ENCODE results near the gene EHBP1. TPM values are rescaled to one million over a fixed set of nuclear protein-coding genes. Genes with fewer than 3 reads are reported as not detected.

Gene EHBP1
- total RNA-seq, 1 donor from 2014 or later, result 19.4 TPM

DNA sequence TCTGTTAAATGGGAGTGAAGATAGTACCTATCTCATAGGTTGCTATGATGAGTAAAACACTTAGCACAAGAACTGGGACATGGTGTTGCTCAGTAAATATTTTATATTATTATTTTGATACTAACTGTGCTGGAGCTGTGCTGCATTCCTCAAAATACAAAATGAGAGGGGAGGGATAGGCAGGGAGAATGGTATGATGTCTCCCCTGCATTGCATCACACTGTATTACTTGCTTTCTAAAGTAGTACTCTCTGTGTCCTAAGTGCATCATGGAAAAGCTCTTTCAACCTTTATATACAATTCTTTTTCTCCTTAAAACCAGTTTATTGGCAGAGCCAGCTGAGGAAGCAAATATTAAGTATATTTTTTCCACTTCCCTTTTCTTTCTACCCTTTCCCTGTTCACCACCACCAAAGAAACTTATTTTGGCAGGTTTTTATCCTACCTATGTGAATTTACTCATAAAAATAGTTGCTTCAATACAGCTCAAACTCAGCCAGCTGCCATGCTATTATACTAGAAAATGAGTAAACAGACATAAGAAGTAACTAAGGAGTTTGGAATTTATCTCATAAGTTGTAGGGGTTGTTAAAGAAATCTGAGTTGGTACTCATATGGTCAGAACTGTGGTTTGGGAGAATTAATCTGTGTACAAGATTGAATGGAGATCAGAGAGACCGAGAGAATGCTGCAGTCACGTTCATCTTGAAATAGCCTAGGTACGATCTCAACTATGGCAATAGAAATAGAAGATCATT is 60.3 kb downstream of the EHBP1 start:
- no peak for DNase-seq (ENCODE audit: low spot score)

DNA sequence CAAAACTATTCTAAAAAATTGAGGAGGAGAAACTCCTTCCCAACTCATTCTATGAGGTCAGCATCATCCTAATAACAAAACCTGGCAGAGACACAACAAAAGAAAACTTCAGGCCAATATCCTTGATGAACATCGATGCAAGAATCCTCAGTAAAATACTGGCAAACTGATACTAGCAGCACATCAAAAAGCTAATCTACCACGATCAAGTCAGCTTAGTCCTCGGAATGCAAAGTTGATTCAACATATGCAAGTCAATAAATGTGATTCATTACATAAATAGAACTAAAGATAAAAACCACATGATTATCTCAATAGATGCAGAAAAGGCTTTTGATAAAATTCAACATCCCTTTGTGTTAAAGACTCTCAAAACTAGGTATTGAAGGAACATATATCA is 63.1 kb downstream of the EHBP1 start:
- intact Hi-C loops (cut with DNase I), result no loop called here
- DNase-seq (ENCODE audit: low spot score), result no peak

More for the DNA sequence above, 60.3 kb downstream of the EHBP1 start:
- intact Hi-C loops (cut with DNase I), result no loop called here

DNA sequence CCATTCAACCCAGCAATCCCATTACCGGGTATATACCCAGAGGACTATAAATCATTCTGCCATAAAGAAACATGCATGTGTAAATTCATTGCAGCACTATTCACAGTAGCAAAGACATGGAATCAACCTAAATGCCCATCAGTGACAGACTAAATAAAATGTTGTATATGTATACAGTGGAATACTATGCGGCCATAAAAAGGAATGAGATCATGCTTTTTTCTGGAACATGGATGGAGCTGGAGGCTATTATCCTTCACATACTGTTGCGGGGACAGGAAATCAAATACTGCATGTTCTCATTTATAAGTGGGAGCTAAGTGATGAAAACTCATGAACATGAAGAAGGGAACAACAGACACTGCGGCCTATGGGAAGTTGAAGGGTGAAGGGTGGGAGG is 65.1 kb downstream of the EHBP1 start:
- intact Hi-C loops (cut with DNase I), result loop anchor here (10.0 kb wide), 2 partner anchors 786 to 856 kb away; no protein-coding TSS in a partner anchor
- no peak for DNase-seq (ENCODE audit: low spot score)

DNA sequence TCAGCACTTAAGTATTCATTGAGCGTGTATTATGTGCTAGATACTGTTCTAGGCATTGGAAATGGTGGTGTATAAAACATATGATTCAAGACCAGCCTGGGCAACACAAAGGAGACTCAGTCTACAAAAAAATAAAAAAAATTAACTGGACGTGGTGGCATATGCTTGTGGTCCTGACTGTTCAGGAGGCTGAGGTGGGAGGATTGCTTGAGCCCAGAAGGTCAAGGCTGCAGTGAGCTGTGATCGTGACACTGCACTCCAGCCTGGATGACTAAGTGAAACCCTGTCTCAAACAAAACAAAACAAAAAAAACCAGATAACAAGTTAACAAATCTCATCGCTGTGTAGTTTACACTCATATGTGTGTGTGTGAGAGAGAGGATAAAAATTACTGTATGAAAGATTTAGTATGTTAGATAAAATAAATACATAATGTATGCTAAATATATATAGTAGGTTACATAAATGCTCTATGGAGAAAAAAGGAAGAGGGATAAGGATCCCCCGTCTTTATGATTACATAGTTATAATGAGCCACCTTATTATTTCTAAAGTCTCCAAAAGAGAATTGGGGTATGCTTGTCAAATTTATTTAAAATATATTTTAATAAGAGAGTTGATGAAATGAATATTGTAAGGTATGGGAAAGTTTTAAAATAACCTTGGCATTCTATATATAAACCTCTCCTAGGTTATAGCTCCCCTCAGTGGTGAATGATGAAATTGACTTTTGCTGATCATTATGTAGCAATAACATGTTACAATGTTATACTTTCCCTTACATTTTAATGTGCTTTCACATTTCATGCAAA is 69.2 kb downstream of the EHBP1 start:
- DNase-seq (ENCODE audit: low spot score), result no peak
- intact Hi-C loops (cut with DNase I), result loop anchor here (1.0 to 10.0 kb wide), 3 partner anchors 317 to 860 kb away; no protein-coding TSS in a partner anchor

DNA sequence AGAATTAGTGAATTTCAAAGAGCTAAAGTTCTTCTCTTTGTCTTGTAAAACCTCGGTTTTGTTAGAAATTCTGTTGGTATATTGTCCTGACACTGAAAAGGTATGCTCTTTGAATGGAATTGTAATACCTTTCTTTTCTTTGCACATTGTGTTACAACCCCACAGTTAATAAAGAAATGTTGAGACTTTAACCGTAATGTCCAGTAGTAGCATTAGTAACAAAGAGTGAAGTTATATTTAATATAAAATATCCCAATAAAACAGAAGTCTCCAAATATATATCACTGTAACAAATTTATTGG is 69.8 kb downstream of the EHBP1 start:
- intact Hi-C loops (cut with DNase I), result loop anchor here (1.0 to 10.0 kb wide), 3 partner anchors 318 to 861 kb away; no protein-coding TSS in a partner anchor
- no peak for DNase-seq (ENCODE audit: low spot score)

DNA sequence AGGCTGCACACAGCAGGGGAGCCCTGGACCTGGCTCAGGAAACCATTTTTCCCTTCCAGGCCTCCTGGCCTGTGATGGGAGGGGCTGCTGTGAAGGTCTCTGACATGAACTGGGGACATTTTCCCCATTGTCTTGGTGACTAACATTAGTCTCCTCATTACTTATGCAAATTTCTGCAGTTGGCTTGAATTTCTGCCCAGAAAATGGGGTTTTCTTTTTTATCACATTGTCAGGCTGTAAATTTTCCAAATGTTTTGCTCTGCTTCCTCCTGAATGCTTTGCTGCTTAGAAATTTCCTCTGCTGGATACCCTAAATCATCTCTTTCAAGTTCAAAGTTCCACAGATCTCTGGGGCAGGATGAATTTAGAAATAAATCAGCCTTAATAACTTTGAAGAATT is 78.2 kb downstream of the EHBP1 start:
- intact Hi-C loops (cut with DNase I), result no loop called here
- DNase-seq (ENCODE audit: low spot score), result no peak

DNA sequence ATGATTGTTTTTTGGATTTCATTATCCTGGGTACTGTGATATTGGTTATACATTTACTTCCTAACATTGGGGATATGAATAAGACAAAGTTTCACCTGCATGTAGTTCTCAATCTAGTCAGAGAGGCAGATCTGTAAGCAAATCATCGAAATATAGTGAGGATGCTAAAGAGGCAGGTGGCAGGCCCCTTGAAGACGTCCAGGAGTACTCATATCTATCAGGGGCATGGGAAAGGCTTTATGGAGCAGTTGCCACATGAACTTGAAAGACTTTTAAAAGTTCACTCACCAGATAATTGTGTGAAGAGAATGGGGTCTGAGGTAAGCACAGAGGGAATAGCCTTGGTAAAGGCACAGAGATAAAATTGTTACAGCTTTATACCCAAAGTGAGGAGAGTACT is 78.8 kb downstream of the EHBP1 start:
- no peak for DNase-seq (ENCODE audit: low spot score)
- intact Hi-C loops (cut with DNase I), result no loop called here

DNA sequence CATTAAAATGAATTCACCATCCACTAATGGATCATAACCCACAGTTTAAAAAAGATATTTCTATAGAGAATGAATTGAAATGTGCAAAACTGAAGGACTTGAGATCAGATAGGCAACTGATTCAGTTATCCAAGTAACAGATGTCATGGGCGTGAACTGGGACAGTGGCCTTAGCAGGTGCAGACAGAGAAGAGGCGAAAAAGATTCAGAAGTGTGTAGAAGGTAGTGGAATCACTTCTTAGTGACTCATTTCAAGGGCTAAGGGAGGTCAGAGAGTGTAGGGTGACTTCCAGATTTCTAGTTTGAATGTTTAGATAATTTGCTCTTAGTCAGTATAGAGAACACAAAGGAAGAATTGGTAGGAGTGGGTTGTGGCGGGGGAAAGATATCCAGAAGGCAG is 79.7 kb downstream of the EHBP1 start:
- no peak for DNase-seq (ENCODE audit: low spot score)
- intact Hi-C loops (cut with DNase I), result loop anchor here (5.0 kb wide), 2 partner anchors 237 to 702 kb away; no protein-coding TSS in a partner anchor

DNA sequence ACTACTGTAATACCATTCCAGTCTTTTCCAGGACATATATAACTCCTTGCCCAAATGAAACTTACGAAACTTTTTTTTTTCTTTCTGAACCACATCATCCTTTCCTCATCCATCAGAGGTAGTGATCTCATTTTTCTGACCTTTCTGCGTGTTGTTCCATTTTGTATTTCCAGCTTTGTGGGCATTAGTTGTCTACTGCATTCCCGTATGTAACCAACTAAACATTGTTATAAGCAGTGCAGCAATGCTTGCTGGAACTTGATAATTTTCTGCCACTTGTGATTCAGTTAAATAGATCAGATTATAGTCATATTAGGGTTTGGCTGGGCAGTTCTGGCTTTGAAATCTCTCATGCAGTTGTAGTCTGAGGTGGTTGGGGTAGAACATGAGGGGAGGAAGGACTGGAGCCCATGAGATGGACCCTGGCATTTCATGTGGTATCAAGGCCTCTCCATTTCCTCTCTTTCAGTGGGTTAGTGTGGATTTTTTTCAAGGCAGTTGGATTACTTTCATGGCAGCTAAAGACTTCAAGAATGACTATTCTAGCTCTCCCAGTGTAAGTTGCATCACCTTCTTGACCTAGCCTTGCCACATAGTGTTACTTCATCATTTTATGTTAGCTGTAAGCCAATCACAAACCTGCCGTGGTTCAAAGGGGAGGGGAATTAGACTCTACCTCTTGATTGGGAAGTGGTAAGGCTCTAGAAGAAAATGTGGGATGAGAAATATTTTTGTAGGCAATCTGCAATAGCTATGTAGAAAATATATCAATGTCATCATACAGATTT is 80.5 kb downstream of the EHBP1 start:
- intact Hi-C loops (cut with DNase I), result loop anchor here (5.0 kb wide), 2 partner anchors 236 to 701 kb away; no protein-coding TSS in a partner anchor

DNA sequence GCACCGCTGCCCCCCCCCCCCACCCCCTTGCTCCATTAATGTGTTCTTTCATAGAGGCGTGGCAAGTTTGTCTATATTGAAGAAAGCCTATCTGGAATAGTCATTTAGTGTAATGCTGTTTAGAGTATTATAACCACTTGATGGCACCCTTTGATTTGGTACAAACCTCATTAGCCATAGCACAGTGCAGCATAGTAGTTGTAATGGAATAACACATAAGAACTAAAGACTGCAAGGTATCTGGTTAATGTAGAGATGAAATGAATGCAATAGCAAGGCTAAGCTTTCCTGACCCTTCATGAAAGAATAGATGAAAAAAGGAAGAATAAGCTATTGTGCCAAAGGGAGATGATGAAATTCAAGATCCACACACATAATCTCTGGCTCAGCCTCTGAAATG is 81.9 kb downstream of the EHBP1 start:
- DNase-seq (ENCODE audit: low spot score), result no peak
- intact Hi-C loops (cut with DNase I), result loop anchor here (5.0 kb wide), 2 partner anchors 235 to 700 kb away; no protein-coding TSS in a partner anchor

More for the DNA sequence above, 80.5 kb downstream of the EHBP1 start:
- no peak for DNase-seq (ENCODE audit: low spot score)

DNA sequence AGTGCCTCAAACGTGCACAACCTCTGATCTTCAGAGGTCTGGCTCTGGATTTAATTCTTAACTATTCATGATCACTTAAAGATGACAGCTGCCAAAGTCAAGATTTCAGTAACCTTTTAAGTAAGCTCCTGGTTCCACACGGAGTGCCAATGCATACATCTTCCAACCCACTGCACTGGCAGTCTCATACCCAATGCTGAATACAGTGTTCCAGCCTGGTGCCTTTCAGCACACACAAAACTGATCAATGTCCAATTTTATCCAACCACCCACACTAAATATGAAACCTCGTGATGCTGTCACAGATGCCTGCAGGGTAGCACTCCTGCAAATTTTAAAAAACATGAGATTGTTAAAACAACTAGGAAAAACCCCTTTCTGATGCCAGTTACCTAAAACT is 84.0 kb downstream of the EHBP1 start:
- intact Hi-C loops (cut with DNase I), result loop anchor here (5.0 kb wide), 2 partner anchors 233 to 698 kb away; no protein-coding TSS in a partner anchor
- no peak for DNase-seq (ENCODE audit: low spot score)

DNA sequence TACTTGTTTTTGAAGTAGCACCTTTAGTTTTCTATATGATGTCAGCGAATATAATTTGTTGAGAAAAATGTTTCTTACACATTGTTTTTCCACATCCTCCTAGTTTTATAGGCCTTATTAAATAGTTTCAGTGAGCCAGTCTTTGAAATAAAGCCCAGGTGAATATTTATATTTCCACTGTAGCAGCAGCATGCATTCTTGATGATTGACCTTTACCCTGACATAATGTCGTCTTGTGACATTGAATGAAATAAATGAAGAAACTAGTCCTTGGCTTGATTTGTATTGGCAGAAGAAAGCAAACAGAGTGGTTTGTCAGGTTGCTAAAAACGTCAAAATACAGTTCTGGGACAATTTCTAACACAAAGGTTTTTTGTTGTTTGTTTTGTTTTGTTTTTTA is 84.4 kb downstream of the EHBP1 start:
- no peak for DNase-seq (ENCODE audit: low spot score)
- intact Hi-C loops (cut with DNase I), result loop anchor here (5.0 kb wide), 2 partner anchors 232 to 697 kb away; no protein-coding TSS in a partner anchor

DNA sequence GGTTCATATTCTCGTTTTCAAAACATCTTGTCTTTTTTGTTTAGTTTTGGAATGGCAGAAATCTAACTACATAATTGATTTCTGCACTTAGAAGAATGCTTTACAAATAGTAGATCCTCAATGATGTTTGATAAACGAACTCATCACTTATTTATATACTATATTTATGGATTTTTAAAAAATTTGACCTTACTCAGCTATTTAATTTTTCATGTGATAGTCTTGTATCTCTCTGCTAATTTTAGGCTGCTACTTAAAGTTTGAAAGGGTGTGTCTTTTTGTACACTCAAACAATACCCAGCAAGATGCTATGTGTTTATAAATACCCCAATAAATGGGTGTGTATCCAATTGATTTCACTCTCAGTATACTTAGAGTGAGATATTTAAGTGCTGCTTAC is 86.9 kb downstream of the EHBP1 start:
- intact Hi-C loops (cut with DNase I), result no loop called here
- DNase-seq (ENCODE audit: low spot score), result no peak

DNA sequence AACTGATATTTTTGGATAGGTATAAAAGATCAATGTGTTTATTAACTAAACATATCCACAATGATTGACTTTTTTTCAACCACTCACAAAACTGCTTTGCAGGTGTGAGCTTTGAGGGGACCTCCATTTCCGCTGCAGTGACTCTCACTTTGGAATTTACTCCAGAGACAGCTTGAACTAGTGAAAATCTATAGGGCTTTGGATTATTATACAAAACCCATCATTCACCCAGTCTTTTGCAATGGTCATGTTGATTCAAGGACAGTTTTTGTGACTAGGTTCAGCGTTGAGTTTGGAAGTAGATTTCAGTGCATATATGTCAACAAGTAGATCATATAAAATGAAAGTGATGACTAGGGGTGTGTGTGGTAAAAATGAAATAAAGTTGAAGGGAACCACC is 87.7 kb downstream of the EHBP1 start:
- intact Hi-C loops (cut with DNase I), result no loop called here
- DNase-seq (ENCODE audit: low spot score), result no peak

DNA sequence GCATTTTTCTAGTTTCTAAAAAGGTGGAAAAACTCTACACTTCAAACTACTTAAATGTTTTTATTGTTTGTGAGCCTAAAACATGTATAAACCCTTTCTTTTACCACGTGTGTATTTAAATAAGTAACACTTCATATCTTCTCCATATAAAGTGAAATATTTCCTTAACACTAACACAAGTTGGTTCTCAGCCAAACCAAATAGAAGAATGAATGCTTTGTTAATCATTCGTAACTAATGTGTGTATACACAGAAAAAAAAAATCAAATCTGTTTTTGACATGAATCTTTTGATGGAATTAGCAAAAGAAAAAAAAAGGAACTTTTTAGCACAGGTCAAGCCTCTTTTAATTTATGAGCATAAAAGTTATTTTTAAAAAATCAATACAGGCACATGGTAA is 89.3 kb downstream of the EHBP1 start:
- intact Hi-C loops (cut with DNase I), result no loop called here
- DNase-seq (ENCODE audit: low spot score), result no peak

DNA sequence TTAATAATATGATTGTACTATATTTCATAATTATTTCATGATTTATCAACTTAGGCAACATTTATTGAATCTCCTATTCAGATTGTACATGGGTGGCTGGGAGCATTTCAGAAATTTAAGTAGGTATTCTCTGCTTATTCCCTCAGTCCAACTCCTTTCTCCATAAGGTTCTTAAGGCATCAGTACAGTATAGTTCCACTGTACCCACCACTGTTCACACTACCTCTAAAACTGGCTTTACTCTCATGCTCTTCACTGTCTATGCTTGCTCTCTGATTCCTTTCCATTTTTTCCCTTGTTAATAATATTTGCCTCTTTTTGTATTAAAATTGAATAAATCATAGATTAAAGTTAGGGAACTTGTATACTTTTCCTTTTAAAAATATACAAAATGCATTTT is 89.8 kb downstream of the EHBP1 start:
- no peak for DNase-seq (ENCODE audit: low spot score)
- intact Hi-C loops (cut with DNase I), result no loop called here

DNA sequence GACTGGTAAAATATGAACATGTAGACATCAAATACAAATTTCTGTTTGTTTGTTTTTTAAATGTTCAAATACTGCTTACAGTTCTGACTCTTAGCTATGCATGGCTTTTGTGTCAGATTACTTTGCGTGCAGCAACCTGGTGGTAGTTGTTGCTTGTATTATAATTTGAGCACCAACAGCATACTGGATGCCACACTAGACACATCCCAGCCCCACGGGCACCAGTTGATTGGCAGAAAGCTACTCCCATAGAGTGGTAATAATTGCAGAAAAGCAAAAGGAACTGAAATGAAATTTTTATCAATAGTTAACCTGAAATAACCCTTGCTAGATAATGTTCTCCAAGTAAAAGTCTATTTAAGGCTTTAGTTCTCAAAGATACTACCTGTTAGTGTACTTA is 91.6 kb downstream of the EHBP1 start:
- intact Hi-C loops (cut with DNase I), result no loop called here
- no peak for DNase-seq (ENCODE audit: low spot score)

DNA sequence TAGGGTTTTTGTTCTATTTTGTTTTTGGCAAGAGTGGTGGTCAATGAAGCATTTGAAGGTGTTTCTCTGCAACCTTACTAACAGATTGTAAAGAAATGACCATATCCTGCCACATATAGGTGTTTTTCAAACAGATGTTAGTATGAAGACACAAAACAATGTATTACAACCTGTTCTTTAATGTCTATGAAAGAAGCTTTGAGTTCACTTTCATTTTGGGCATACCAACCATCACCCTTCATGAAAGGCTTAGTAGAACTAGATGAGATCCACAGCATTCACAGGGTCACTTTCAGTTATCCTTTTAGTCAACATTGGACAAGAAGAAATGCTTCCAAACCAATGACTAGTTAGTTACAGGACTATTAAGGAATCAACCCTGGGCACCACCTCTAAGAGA is 95.1 kb downstream of the EHBP1 start:
- no peak for DNase-seq (ENCODE audit: low spot score)
- intact Hi-C loops (cut with DNase I), result no loop called here

DNA sequence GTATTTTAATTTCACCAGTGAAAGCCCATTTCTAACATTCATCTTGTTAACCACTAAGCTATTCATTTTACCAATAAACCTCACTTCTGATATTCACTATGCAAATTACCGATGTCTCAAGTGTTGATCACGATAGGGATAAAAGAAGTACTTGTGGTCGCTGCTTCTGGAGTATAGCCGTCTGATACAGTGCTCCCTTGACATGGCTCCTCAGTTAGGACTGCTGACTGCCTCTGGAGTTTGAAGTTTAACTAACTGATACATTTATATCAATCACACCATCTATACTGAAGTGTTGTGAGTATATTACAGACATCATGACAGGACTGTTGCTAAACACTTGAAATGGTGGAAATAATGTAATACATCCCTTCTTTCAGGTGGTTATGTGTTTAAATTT is 95.6 kb downstream of the EHBP1 start:
- no peak for DNase-seq (ENCODE audit: low spot score)
- intact Hi-C loops (cut with DNase I), result no loop called here

Measured in cardiac septum (tissue), 1 donor.